HG02884 (cell line): ENCODE data around the gene ULBP3.
"Not testable (repeated sequence)": the region's sequence is repeated elsewhere in the genome, so short reads cannot be mapped to it uniquely, and the experiment has no call there.

Experiments used
- ATAC-seq: cut with Tn5 transposase; IDR thresholded peaks from one replicate; pipeline ENCODE4 v1.9.1; 2021; ENCODE audit warnings: mild to moderate bottlenecking, moderate library complexity; ENCODE audit not compliant: unreplicated experiment

The ULBP3 gene

DNA sequence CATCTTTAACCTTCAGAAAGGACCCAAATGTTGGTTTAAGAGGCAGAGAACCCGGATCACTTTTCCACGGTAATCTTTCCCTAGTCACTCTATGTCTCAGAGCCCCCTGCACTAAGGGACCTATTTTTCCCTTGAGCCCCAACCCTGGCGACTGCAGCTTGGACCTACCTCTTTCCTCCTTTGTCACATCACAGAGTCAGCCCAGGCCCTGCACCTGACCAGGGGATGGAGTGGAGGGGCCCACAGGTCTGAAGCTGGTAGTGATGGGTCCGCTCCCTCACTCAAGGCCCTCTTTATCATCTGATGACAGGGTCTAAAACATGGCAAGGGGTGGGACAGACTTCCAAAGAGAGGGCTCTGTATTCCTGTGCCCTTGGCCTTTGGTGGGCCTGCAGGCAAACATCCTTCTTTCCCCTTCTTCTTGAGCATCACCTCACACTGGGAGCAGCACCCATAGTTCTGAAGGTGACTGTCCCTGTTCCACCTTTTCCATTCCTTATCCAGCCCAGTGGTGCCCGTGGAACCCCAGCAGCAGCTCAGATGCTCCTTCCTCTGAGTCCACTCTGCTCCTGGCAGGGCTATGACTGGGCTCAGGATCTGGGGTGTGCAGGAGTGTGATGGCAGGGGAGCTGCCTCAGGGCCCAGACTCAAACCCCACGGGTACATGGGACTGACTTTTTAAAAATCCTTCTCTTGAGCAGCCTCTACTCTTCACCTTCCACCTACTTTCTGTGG, 49.9 kb downstream of the ULBP3 start:
- no peak for ATAC-seq

DNA sequence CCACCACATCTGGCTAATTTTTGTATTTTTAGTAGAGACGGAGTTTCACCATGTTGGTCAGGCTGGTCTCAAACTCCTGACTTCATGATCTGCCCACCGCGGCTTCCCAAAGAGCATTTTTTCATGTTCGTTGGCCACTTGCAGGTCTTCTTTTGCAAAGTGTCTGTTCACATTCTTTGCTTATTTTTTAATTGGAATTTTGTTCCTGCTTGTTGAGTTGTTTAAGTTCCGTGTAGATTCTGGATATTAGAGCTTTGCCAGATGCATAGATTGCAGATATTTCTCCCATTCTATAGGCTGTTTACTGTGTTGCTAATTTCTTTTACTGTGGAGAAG, 51.8 kb downstream of the ULBP3 start:
- ATAC-seq, result not testable (repeated sequence)

DNA sequence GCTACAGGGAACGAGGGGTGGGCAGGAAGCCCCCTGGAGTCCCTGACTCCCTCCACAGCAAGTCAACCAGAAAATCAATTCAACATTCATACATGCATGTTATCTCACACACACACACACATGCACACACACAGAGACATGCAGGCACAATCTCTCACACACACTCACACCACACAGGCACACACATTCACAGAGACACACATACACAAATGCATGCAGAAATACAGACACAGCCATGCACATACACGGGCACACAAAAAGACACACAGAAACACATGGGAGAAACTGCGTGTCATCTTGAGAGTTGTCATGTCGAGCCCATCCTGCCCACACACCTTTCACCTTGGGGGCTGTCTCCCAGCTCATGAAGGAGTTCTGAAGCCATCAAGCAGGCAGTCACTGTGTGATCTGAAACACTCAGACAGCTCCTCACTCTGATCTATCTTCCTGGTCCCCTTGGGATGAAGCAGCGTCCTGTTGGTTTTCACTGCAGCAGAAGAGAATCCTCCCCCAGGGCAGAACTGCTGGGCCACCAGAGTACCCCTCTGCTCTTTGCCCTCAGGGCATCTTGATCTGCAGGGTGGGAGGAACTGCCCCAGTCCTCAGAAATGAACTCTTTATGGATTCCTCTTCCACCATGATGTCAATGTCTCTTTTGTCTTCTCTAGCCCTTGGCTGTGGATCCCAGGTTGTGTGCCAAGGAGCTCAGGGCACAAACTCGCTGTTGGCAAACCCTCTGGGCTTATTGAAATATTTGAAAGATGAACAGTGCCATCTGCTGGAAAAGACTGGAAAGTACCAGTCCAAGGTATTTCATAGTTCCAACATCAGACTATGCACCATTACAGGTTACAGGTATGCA, 52.4 kb downstream of the ULBP3 start:
- no peak for ATAC-seq

DNA sequence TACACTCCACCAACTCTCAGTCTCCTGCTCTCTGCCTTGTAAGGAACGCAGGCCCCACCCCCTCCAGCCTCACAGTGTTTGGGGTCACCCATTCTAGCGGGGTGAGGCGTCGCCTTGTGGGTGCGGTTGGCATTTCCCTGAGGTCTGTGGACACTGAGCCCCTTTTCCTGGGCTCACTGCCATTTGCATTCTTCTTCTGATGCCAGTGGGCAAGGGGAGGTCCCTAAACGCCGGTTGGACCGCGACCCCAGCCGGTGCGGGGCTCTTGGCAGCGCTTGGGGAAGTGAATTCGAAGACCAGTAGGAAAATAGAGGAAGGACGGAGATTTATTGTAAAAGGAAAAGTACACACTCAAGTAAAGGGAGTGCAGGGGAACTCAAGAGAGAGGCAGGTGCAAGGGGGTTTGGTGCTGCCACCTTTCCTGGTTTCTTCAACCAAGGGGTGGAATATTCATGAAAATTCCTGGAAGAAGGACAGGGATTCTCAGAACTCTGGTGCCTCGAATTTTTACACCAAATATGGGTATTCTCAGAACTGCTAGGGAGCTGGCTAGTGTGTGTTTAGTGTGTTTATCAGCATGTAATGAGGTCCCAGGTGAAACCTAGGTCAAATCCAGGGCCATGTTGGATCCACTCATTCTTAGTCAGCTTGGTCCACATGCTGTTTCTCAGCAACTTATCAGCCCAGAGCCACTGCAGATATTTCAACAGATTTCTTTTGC, 53.5 kb downstream of the ULBP3 start:
- ATAC-seq, result not testable (repeated sequence)

DNA sequence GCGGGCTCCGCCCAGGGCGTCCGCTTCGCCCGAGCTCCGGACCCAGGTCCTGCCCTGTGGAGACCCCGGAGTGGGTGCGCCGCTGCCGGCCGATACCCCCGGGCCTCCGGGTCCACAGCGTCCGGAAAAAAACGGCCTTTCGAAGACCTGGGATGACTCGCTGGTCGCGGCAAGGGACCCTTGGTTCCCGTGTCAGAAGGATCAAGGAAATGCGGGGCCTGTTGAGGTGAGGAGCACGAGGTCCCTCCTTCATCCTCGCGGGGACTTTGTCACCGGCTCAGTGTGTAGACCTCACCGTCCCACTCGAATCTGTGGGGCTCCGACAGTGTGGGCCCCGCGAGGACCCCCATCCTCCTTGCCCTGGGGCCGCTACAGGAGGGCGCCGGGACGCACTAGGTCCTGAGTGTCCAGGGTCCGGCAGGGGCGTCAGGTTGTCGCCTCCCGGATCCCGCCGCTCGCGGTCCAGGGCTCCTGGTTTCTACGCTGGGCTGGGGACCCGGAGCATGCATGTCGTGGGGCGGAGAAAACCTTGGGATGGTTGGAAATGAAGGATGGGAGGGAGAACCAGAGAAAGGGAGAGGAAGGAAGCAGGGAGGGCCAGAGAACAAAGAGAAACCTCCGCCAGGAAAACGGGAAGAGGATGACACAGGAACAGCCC, 54.2 kb downstream of the ULBP3 start:
- not testable (repeated sequence) for ATAC-seq

DNA sequence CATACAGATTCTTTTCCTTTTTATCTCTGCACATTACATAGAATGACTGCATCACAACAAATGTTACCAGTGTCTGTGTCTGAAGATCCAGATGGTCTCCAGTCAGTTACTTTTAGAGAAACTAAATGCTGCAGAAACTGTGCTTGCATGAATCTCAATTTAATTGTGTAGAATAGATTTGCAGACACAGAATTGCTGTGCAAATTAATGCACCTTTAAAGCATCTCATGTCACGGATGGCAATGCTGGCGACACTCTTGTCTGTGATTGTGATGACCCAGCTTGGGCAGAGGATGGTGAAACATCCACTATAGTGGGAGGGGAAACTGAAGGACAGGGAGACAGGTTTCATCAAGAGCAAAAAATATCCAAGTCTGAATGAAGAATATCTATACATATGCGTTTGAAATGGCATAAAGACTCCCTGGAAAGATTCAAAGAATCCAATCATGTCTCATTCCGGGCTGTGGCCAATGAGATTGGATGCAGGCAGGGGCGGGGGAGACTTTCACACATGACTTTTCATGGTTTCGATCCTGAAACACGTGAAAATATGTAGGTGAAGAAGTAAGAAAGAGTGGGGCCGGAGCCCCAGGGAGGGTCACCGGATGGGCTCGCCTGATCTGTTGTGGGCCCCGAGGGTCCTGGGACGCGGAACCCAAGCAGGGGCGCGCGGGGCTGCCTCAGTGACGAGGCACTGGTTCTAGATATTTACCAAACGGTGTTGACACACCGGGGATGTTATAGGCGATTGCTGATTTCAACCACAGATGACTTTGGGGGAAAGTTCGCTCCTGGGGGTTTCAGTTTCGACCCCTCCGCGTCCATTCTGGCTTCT, 54.9 kb downstream of the ULBP3 start:
- not testable (repeated sequence) for ATAC-seq

DNA sequence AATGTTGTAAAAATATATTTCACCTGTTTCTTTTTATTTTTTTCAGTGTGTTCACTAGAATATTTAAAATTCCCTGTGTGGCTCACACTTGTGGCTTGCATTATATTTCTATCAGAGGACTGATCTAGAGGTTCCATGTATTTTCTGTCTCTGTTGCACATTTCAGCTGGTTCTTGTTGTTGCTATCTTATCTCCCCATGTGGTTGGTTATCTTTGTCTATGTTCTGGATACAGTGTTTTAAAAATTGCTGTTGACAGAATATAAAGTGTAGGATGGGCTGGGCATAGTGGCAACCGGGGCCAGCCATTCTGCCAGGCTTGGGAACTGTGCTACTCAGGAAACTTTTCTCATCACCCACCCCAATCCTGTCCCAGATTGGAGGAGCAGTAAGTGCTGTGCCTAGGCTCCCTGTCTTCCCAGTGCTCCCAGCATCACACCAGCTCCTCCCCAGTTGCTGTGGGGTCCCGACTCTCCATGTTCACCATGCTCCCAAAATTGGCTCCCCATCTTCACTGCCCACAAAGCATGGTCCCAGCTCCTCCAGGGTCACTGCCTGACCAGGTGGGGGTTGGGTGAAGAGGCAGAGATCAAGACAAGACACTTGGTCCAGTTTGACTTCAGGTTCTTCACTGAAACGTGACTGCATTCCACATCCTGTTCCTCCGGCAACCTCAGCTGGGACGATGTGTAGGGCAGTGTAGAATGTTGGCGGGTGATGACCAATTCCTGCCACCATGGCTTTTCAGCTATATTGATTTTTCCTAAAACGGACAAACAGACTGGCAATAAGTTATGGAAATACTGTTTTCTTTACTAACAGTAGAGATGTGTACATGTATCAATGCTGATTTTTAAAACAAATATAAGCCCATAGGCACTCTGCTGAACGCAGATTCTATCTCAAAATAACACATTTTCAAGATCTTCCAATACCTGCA, 55.8 kb downstream of the ULBP3 start:
- ATAC-seq, result not testable (repeated sequence)
